ENCODE data around the gene OIT3.

- no peak for TF ChIP-seq EP300 (IDR thresholded peaks at IDR 0.05; ENCODE audit: low read depth)
- no peak for TF ChIP-seq CTCF (IDR thresholded peaks at IDR 0.05)
- TF ChIP-seq POLR2A (IDR thresholded peaks at IDR 0.05): no peak
- TF ChIP-seq POLR2AphosphoS5 (IDR thresholded peaks at IDR 0.05): no peak
Measured at GRCh38 chr10:72935361-72935760, 41.8 kb downstream of the OIT3 start.
